Islet precursor cell (in vitro differentiated cells): ENCODE measurements around the gene DCBLD1.

Source experiments
- DNase-seq: peaks from one replicate; pipeline ENCODE4 v3.0.0-alpha.2; 2018

DCBLD1 gene

GRCh38 chr6:117561128-117561527, 78.7 kb downstream of the DCBLD1 start:
- no peak for DNase-seq

- no peak for DNase-seq
Measured at GRCh38 chr6:117564681-117565080, 82.2 kb downstream of the DCBLD1 start.

DNA sequence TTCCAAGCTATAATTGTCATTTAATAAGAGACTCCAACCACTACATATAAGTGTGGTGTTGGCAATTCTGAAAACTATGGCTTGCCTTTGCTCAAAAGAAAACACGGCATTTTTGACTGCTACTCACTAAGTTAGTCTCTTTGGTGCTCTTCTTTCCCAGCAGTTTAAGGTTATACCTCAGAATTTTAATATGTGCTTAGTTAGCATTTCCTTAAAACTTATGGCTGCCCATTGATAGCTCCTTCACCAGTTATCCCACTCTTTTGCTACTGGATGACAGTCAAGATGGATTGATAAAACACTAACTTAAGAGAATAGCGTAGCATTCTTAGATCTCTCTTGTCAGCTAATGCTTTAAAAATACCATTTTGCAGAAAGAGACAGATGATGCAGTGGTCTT, 85.8 kb downstream of the DCBLD1 start:
- DNase-seq, result no peak

DNA sequence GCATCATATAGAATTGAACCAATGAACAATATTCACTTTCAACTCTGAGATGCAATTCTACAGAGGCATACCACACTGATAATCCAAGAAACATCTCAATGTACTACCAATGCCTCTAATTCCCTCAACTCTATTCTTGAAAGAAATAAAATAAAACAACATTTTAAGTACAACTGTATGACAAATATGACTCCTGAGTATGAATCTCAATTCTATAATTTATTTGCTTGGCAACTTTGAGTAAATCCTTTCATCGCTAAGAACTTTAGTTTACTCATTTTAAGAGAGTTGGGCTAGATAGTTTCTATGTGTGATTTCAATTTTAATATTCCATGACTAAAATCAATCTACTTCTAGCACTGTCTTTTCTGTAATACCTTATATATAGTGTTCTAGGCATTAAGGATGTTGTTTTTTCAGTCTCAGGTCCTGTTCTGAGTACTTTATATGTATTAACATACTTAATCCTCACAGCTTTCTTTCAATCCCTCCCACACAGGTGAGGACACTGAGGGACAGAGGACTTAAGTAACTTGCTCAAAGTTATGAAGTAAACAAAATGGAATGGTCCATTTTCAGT, 86.4 kb downstream of the DCBLD1 start:
- DNase-seq, result no peak

DNA sequence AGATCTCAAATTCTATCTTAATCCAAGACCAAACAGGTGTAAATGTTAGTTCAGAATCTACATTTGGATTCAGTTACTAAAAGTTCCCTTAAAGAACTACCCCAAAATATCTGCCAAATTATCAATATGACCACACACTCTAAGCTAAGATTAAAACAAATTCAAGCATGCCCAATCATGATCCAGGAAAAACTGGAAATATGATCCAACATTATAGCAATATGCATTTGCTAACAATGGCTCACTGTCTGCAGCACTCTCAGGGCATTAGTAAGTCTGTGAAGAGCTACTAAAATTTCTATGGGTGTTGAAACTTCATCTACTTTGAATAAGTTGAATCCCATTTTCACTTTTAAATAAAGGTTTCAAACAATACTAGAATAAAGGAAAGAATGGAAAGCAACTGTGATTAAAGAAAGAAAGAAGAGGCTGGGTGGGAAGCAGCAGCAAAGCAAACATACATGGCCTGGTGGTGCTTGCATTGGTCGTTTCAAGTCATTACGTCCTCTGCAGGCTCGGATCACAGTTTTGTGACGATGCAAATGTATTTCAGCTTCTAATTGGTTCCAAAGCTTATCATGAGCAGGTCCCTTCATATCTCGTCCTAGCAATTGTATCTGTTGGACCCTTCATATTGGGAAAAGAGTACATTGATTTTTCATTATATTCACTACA, 90.7 kb downstream of the DCBLD1 start:
- no peak for DNase-seq

- DNase-seq, result no peak
Measured at GRCh38 chr6:117574198-117574597, 91.7 kb downstream of the DCBLD1 start.

DNA sequence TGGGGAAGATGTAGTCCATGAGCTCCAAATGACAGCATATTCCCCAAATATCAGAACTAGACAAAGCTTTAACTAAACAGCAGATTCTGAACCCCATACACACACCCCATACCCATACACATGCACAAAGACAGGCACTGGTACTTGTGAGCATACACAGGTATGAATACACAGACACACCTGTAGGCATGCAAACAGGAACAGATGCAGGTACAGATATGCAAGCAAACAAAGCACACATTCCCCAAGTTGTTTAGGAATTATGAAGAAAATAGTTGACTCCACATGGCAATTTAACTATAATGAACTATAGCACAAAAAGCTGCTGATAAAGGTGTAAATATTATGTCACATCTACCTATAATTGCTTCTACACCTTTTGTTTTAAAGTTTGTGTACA, 103.2 kb downstream of the DCBLD1 start:
- DNase-seq, result no peak

- no peak for DNase-seq
Measured at GRCh38 chr6:117590447-117590846, 108.0 kb downstream of the DCBLD1 start.

DNA sequence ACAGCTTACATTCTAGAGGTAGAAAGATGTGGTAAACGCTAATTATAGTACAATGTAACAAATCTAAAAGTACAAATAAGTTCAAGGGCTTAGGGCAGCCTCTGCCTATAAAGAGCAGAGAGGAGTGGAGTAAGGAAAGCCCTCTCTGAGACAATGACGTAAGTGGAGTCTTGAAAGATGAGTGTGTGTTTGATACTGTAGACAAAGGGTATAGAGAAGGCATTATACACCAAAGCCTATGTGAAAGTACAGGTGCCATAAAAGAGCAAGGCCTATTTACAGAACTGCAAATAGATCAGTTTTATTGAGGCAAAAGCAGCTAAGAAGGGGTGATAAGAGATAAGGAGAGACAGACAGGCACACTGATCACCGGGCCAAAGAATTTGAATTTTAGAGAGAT, 108.9 kb downstream of the DCBLD1 start:
- no peak for DNase-seq

- DNase-seq, result no peak
Measured at GRCh38 chr6:117592983-117593759, 110.7 kb downstream of the DCBLD1 start.

GRCh38 chr6:117595099-117595923, 112.8 kb downstream of the DCBLD1 start:
- DNase-seq, result no peak

DNA sequence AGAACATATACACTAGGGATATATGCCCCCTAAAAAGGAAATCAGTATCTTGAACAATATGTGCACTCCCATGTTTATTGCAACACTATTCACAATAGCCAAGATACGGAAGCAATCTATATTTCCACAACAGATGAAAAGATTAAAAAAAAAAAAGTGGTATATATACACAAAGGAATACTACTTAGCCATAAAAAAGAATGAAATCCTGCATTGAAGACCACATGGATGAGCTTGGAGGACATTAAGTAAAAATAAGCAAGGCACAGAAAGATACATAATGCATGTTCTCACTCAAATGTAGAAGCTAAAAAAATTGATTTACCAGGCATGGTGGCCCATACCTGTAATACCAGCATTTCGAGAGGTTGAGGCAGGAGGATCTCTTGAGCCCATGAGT, 115.3 kb downstream of the DCBLD1 start:
- DNase-seq, result no peak
